ENCODE results near the gene TOR4A.

Gene TOR4A

GRCh38 chr9:137277329-137278041 lies at the start of gene TOR4A:
Gene TOR4A (plus strand): TSS chr9:137277726. CDS start chr9:137278690, 964 bp downstream.
- no peak for DNase-seq (ENCODE audit: low spot score)

DNA sequence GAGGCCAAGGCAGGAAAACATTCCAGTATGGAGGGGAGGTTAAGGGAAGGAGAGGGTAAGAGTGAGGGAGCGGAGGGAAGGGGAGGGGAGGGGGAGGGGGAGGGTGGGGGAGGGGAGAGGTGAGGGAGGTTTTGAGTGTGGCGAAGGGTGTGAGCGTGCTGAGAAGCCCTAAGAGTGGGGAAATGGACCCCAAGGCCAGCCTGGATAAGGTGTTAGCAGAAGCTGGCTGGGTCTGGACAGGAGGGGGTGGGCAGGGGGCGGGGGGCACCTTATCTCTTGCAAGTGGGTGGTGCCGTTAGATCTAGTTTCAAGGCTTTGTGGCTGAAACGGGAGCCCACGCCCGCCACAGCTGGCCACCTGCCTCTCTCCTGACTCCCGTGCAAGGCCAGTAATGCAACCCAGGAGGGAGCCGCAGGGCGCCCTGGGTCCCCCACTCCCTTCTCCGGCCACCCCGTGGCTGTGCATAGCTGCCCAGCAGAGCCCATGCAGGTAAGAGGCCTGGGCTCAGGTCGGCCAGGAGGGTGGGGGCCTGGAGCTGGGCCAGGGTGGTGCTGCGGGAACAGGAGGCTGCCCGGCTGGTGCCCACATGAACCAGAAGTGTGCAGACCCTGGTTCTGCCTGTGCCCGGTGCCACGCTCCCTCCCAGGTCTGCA lies 49.5 kb upstream of the TOR4A start:
- DNase-seq (ENCODE audit: low spot score) = no peak

DNA sequence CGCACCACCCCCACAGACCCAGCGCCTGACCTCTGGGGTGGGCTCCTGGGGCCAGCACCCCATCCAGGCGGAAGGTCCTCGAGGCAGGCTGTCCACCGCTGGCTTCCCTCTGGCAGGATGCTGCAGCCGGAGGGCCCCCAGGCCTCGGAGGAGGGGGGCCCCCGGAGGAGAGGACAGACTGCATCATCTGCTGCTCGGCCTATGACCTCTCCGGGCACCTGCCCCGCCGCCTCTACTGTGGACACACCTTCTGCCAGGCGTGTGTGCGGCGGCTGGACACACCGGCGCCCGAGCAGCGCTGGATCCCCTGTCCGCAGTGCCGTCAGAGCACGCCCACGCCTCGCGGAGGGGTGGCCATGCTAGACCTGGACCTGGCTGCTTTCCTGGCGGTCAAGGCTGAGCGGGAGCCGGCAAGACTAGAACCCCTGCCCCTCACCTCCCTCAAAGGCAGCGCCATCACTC lies 49.0 kb upstream of the TOR4A start:
- no peak for DNase-seq (ENCODE audit: low spot score)

- DNase-seq (ENCODE audit: low spot score) = no peak
These were observed 48.3 kb upstream of the TOR4A start for GRCh38 chr9:137228968-137229896.

DNA sequence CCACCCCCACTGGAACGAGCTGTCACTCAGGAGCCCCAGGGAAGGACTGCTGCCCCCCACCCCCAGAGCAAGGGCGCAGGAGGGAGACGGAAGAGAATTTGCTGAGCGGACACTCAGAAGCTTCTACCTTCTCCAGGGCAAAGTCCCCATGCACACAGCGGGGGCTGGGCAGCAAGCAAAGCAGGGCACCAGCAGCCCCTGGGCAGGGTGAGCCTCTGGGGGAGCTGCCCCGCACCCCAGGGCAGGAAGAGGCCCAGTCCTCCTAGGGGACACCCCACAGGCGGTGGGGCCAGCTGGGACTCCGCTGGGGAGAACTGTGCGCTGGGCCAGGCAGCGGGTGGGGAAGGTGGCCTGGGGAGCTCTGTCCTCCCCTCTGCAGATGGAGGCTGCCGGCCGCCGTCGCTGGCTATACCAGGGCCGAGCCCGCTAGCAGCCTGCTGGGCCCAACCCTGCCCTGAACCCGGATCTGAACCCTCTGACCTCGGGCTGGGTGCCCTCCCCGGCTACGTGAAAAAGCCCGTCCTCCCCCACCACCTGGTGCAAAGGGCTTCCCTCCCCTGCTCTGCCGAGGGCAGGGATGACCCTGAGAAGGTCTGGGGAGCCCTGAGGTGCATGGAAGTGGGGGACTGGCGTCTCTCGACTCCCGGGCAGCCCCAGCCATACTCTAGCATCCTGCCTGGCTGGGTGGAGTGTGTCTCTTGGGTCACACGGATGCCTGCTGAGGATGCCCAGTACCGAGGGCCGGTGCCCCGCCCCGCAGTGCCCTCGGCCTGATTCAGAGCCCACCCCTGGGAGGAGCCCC lies 47.4 kb upstream of the TOR4A start:
- DNase-seq (ENCODE audit: low spot score) = no peak

GRCh38 chr9:137230705-137231371 lies 46.7 kb upstream of the TOR4A start, which contains the start of gene SLC34A3:
Gene SLC34A3 (plus strand): TSS chr9:137230901. CDS start chr9:137231703, 802 bp downstream.
- no peak for DNase-seq (ENCODE audit: low spot score)

DNA sequence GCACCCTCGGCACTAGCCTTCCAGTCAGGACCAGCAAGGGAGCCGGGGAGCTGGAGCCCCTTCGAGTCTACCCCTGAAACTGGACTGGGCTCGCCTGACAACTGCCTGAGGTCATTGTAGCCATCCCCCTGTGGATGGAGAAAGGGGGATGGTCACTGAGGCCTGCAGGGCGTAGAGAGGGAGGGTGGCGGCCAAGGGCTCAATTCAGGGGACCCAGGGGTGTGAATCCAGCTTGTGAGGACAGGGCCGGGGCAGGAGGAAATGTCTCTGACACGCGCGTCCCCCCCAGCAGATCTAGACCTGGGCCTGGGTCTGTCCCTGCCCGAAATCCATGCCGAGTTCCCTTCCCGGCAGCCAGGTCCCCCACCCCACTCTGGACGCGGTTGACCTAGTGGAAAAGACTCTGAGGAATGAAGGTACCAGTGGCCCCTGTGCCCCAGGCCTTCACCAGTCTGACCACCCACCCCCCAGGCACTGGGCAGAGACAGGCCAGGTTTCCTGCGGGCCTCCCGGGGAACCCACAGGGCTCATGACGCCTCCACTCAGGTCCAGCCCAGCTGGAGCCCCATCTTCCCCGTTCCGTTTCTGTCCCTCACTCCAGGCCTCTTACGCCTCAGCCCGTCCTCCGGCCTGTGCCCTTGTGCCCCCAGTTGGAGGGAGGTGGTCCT lies 46.0 kb upstream of the TOR4A start:
- no peak for DNase-seq (ENCODE audit: low spot score)

GRCh38 chr9:137232101-137232500 lies 45.4 kb upstream of the TOR4A start:
- no peak for DNase-seq (ENCODE audit: low spot score)

DNA sequence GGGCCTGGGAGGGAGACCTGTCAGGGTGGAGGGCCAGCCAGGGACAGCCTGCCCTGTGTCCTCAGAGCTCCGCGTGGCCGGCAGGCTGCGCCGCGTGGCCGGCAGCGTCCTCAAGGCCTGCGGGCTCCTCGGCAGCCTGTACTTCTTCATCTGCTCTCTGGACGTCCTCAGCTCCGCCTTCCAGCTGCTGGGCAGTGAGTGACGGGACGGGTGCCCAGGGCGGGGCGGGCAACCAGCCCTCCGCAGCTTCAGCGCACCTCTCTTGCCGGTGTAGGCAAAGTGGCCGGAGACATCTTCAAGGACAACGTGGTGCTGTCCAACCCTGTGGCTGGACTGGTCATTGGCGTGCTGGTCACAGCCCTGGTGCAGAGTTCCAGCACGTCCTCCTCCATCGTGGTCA lies 45.0 kb upstream of the TOR4A start:
- DNase-seq (ENCODE audit: low spot score) = no peak

DNA sequence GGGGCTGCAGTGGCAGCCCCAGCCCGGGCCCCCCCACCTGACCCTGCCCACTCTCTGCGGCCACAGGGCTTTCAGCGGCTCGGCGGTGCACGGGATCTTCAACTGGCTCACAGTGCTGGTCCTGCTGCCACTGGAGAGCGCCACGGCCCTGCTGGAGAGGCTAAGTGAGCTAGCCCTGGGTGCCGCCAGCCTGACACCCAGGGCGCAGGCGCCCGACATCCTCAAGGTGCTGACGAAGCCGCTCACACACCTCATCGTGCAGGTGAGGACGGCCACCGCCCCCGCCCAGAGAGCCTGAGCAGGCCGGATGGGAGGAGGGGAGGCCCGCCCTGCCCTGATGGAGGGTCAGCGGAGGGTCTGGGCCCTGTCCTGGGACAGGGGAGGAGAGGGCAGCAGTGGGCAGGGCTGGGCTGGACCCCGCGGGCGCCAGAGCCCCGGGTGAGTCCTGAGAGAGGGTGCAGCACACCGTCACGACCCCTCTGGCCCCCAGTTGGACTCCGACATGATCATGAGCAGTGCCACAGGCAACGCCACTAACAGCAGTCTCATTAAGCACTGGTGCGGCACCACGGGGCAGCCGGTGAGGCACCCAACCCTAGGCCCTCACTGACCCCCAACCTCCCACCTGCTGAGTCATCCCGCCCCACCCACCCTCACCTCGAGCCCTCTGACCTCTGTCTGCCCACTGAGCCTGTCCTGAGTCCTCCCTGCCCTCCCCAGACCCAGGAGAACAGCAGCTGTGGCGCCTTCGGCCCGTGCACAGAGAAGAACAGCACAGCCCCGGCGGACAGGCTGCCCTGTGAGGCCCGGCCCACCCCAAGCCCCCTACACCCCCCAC lies 44.2 kb upstream of the TOR4A start:
- no peak for DNase-seq (ENCODE audit: low spot score)

DNA sequence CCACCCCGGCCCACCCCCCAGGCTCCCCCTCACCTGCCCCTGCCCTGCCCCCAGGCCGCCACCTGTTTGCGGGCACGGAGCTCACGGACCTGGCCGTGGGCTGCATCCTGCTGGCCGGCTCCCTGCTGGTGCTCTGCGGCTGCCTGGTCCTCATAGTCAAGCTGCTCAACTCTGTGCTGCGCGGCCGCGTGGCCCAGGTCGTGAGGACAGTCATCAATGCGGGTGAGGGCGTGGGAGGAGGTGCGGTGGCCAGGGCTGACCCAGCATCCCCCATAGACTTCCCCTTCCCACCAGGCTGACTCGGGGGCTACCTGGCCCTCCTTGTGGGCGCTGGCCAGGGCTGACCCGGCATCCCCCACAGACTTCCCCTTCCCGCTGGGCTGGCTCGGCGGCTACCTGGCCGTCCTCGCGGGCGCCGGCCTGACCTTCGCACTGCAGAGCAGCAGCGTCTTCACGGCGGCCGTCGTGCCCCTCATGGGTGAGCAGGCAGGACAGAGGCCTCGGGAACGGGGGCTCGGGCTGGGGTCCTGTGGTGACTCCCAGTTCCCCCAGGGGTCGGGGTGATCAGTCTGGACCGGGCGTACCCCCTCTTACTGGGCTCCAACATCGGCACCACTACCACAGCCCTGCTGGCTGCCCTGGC lies 43.4 kb upstream of the TOR4A start:
- DNase-seq (ENCODE audit: low spot score) = no peak

- no peak for DNase-seq (ENCODE audit: low spot score)
These were observed 42.6 kb upstream of the TOR4A start for GRCh38 chr9:137234758-137235423.

- no peak for DNase-seq (ENCODE audit: low spot score)
These were observed 41.9 kb upstream of the TOR4A start for GRCh38 chr9:137235424-137236237.

DNA sequence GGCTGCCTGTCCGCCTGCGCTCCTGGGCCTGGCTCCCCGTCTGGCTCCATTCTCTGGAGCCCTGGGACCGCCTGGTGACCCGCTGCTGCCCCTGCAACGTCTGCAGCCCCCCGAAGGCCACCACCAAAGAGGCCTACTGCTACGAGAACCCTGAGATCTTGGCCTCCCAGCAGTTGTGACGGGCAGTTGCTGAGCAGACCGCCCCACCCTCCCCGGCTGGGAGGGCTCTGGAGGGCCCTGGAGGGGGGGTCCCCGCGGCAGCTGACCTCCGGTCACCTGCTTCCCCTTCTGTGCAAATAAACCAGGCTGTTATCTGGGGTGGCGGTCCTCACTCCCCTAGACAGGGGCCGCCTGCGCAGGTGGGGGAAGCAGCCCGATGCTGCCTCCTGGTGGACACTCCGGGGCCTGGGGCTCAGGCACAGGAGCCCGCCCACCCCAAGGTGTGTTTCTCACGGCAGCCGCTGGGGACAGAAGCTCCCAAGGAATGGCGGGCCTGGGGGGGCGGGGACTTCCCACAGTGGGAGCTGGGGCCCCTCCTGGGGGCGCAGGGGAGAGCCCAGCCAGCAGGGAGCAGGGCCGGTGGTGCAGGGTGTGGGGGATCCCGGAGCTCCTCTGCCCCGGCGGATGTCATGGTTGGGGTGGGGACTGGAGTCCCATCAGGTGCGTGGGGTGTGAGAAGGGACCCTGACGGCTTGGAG lies 41.1 kb upstream of the TOR4A start:
- peak; percentile 93 for DNase-seq (ENCODE audit: low spot score)

GRCh38 chr9:137236936-137237421 lies 40.5 kb upstream of the TOR4A start:
- DNase-seq (ENCODE audit: low spot score) = no peak

DNA sequence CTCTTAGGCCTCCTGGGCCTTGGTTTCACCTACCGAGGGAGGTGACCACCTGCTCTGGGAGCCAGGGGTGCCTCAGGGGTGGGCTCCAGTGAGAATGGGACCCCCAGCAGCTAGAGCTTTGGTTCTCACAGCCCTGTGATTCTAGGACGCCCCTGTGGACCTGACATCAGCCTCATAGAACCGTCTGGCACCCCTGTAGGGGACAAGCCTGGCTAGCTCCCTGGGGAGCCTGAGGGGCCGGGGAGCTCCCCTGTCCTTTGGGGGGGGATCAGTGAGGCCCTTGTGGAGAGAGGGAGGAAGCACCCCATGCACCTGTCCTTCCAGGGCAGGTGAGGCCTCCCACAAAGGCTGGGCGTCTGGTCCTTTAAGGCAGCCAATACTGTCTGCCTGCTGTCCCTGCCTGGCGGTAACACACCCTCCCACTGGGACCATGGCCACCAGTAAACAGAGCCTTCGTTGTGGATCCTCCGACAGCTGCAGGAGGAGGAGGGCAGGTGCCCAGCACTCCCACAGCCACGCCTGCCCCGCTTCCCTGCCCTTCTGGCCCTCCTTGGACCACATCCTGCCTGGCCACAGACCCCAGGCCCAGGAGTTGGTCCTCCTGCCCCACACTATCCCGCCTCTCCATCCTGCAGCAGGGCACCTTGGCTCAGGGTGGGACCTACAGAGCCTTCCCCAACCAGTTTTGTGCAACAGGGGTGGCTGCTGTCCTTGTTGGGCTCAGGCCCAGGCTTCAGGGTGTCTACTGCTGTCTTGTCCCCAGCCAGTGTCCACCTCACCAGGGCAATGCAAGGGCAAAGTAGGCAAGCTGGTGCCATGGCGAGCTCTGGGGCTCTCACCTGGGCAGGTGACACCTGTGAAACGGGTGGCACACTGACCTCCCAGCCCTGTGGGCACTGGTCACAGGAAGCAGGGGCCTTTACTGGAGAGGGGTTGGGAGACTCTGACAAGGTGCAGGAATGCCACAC lies 39.5 kb upstream of the TOR4A start:
- no peak for DNase-seq (ENCODE audit: low spot score)

Measured in D341Med (cell line).